ENCODE results near the gene BMAL1.

DNA sequence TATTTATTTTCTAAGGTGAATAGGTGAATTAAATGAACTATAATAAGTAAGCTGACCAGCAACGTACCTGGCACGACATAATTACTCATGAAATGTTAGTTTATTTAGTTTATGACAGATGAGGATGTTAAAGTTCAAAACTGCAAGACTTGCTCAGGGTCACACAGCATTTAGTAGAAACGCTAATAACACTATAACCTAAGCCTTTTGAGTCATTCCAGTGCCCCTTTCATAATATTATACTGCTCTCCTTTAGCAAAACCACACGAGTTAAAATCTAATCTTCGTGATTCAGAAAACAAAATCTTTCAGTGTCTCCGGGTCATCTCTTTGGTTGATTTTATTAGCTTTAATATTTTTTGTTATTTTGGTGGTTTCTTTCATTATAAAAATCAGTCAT is 145.8 kb downstream of the BMAL1 start:
- TF ChIP-seq POLR2A (IDR thresholded peaks at IDR 0.05) (no peak), CTCF (IDR thresholded peaks at IDR 0.05) (no peak)

Measured in uterus (tissue), 2 donors.